AML-193 (cell line): Measurements from ENCODE around the gene SYT17.
"Not testable (repeated sequence)": the region's sequence is repeated elsewhere in the genome, so short reads cannot be mapped to it uniquely, and the experiment has no call there.

Source experiments
- DNase-seq, 2 experiments: peaks; one replicate each; lab custom pipeline; 2025; lab: John Stamatoyannopoulos, UW

The SYT17 gene

GRCh38 chr16:19173649-19174383 is 5.8 kb downstream of the SYT17 start:
- DNase-seq, result no peak

GRCh38 chr16:19174478-19174877 is 6.4 kb downstream of the SYT17 start:
- DNase-seq, result no peak

- no peak for DNase-seq
Measured at GRCh38 chr16:19175492-19176262, 7.6 kb downstream of the SYT17 start.

GRCh38 chr16:19177111-19177739 is 9.2 kb downstream of the SYT17 start:
- no peak for DNase-seq

GRCh38 chr16:19179546-19180490 is 11.8 kb downstream of the SYT17 start:
- peak; percentile 76 to 77 for DNase-seq

GRCh38 chr16:19180741-19181140 is 12.7 kb downstream of the SYT17 start:
- DNase-seq, result no peak

GRCh38 chr16:19182481-19182880 is 14.4 kb downstream of the SYT17 start:
- no peak for DNase-seq

GRCh38 chr16:19183187-19183586 is 15.1 kb downstream of the SYT17 start:
- DNase-seq, result no peak

- DNase-seq, result no peak
Measured at GRCh38 chr16:19184823-19185509, 16.9 kb downstream of the SYT17 start.

- no peak for DNase-seq
Measured at GRCh38 chr16:19185510-19185851, 17.4 kb downstream of the SYT17 start.

GRCh38 chr16:19186408-19186807 is 18.4 kb downstream of the SYT17 start:
- no peak for DNase-seq

GRCh38 chr16:19187961-19188360 is 19.9 kb downstream of the SYT17 start:
- DNase-seq, result not testable (repeated sequence)

- no peak for DNase-seq
Measured at GRCh38 chr16:19188406-19188805, 20.4 kb downstream of the SYT17 start.

- DNase-seq, result no peak
Measured at GRCh38 chr16:19192865-19193264, 24.8 kb downstream of the SYT17 start.

- no peak for DNase-seq
Measured at GRCh38 chr16:19196871-19197270, 28.8 kb downstream of the SYT17 start.

GRCh38 chr16:19203374-19203966 is 35.4 kb downstream of the SYT17 start:
- no peak for DNase-seq

- DNase-seq, result no peak
Measured at GRCh38 chr16:19210280-19210924, 42.4 kb downstream of the SYT17 start.

- no peak for DNase-seq
Measured at GRCh38 chr16:19210968-19211367, 42.9 kb downstream of the SYT17 start.

GRCh38 chr16:19212059-19212458 is 44.0 kb downstream of the SYT17 start:
- no peak for DNase-seq

GRCh38 chr16:19213885-19214284 is 45.8 kb downstream of the SYT17 start:
- DNase-seq, result no peak
